Raji (cell line): ENCODE data around the gene SNRNP70.
A peak's percentile ranks its signal among the peaks of the same experiment; 100 is the strongest.

Source experiments
- POLR2A ChIP-seq: IDR thresholded peaks from 2 replicates; pipeline ENCODE4 v1.6.1; 2011; ENCODE audit warnings: low read depth, low read length, control low read depth; ENCODE audit not compliant: insufficient read depth

Gene SNRNP70

DNA sequence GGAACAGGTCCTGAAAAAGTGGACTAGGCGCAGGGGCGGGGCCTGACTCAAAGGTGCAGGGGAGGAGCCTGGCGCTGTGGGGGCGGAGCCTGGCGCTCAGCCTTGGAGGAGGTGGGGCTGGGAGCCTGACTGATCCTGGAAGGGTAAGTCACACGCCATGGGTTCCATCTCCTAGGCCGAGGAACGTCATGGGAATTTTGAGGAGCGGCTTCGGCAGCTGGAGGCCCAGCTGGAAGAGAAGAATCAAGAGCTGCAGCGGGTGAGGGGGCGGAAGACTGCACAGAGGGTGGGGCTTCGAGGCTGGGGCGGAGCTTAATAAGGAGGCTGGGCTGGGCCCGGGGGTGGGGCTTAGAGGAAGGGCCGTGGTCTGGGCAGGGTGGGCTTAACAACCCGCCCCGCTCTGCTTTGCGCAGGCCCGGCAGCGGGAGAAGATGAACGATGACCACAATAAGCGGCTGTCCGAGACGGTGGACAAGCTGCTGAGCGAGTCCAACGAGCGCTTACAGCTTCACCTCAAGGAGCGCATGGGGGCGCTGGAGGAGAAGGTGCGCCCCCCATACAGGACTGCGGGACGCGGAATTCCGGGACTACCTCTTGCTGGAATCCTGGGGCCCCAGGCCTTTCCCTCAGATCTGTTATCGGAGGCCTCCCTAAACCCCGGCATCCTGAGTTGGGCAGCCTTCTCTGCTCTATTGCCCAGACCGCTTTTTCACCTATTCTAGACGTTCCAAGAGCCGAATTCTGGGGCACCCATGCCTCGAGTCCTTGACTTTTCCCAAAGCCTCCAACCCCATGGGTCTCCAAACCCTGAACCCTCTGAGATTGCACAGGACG is 48.6 kb downstream of the SNRNP70 start:
- TF ChIP-seq POLR2A, result no peak

DNA sequence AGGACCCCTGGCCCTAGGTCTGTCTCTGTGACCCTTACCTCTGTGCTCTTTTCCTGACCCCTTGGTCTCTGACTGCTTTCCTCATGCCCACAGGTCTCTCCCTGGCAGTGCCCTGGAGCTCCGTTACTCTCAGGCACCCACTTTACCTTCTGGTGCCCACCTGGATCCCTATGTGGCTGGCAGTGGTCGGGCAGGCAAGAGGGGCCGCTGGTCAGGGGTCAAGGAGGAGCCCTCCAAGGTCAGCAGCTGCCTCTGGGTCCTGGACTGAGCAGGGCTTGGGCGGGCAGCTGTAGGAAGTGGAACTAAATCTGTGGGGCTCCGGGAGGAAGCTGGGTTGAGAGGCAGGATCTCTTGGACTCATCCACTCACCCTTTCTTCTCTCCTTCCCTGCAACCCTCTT is 50.4 kb downstream of the SNRNP70 start:
- TF ChIP-seq POLR2A, result no peak

DNA sequence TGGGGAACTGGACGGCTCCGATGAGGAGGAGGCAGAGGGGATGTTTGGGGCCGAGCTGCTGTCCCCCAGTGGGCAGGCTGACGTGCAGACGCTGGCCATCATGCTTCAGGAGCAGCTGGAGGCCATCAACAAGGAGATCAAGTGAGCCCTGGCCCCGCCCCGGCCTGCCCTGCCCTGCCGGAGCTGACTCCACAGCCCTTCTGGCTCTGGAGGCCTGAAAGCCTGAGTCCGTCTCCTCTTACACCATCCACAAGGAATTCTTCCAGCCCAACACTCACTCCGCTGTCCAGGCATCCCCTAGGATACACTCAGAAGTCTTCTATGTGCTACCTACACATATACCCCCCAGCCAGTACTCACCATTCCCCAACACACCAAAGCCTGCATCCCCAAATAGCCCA is 51.5 kb downstream of the SNRNP70 start:
- TF ChIP-seq POLR2A, result no peak

DNA sequence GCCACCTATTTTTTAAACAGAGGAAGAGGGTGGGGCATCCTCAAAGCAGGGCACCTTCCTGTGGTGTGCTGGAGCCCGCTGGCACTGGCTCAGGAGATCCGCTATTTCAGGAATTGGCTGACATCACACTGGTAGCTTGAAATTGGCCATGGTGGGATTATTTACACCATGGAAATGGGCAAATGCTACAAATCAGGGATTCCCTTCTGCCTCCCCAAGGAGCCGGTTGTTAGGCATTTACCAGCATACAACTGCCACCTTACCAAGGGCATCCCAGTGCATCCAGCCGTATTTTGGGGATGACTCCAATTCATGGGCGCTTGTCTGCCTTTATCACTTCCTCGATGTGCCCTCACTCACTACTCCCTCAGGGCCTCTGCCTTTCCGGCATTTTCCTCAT is 55.7 kb downstream of the SNRNP70 start:
- TF ChIP-seq POLR2A, result no peak

DNA sequence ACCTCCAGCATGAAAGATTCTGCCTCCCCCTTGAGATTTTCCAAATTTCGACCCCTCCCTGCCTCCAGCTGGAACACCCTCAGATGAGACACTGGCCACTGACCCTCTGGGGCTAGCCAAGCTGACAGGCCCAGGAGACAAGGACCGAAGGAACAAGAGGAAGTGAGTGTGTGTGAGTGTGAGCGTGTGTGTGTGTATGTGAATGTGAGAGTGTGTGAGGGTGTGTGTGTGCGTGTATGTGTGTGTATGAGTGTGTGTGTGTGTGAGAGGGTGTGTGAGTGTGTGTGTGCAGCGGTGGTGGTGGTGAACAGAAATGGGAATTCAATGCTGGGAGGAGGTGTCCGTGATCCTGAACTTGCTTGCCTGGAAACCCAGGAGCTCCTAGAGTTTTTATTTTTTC is 56.1 kb downstream of the SNRNP70 start:
- no peak for TF ChIP-seq POLR2A

DNA sequence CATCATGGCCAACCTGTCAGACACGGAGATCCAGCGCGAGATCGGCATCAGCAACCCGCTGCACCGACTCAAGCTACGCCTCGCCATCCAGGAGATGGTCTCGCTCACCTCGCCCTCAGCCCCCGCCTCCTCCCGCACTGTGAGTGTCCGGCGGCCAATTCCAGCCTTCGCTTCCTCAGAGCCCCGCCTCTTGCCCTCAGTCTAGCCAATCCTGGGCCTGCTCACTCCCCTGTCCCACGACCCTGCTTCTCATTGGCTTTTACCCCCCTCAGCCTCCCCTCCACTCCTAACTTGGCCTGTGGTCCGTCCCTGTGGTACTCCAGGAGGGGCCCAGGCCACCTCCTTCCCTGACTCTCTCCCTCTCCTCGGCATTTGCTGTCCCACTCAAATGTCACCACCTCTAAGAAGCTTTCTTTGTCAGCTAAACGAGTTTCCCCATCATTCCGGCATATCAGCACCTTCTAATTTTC is 57.6 kb downstream of the SNRNP70 start:
- TF ChIP-seq POLR2A, result peak; percentile 78

DNA sequence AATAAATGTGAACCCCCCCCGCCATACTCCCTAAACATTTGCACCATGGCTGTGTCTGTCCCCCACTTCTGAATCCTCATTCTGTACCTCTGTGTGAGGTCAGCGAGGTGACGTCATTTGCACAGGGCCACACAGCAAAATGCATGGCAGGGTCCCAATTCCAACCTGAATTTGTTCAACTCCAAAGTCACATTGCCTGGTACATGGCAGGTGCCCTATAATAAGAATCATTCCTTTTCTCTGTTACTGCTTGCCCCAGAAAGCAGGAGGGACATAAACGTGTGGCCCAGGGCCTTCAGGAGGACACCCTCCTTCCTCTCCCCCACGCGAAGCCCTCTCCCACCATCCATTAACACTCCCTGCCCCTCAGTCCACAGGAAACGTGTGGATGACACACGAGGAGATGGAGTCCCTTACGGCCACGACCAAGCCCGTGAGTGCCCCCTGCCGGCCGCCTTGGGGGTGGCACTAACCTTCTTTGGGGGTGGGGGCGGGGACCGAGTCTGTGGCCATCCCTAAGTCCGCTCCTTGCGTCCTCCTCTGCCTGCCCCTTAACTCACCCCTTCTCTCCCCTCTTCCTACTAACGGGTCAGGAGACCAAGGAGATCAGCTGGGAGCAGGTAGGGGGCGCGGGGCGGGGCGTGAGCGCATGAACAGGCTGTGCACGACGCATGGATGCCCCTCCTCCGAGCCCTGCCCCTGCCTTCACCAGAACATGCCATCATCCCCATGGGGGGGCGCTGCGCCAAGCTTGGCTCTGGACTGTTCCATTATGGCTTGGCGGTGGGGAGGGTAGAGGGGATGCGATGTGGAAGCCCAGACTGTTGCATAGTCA is 60.5 kb downstream of the SNRNP70 start:
- TF ChIP-seq POLR2A, result 0 out of 2 replicates have a peak, but pooled peaks have one; percentile 38

DNA sequence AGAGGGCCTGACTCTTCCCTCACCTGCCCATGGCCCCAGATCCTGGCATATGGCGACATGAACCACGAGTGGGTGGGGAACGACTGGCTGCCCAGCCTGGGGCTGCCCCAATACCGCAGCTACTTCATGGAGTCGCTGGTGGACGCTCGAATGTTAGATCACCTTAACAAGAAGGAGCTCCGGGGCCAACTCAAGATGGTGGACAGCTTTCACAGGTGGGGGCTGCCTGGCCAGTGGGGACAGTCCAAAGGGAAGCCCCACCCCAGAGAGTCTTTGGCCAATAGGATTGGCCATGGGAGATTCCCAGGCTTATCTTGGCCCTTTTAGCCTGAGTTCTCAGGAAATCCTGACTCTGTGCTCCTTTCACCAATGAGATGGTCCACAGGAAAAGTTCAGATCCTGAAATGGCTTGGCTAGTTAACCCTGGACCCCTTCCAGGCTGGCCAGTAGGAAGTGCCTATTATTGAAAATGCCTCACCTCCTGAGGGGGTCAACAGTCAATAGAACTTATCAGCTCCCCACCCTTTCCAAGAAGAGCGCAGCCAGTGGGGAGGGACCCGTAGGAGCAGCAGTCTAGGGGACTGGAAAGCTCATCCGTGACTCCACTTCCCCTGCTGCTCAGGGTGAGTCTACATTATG is 62.9 kb downstream of the SNRNP70 start:
- no peak for TF ChIP-seq POLR2A

DNA sequence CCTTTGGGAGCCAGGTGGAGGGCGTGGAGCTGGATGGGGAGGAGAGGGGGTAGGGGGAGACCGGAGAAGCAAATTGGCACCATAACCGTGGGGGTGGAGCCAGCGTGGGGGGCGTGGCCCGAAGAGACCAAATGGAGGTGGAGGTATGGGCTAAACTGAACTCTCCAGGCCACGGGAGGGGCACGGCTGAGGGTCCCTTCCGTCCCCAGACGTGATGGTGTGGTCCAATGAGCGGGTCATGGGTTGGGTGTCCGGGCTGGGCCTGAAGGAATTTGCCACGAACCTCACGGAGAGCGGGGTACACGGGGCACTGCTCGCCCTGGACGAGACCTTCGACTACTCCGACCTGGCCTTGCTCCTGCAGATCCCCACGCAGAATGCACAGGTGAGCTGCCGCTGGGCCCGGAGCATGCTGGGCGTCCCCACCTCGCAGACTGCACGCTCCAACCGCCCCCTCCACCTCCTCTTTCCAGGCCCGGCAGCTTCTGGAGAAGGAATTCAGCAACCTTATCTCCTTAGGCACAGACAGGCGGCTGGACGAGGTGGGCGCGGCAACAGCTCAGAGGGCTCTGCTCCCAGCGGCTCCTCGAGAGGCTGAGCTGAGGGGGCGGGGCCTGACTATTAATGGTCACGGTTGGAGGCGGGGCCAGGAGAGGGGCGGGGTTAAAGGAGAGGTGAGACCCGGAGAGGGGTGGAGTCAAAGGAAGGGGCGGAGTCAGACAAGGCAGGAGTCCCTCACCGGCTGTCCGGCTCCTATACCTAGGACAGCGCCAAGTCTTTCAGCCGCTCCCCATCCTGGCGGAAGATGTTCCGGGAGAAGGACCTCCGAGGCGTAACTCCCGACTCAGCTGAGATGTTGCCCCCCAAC is 63.8 kb downstream of the SNRNP70 start:
- no peak for TF ChIP-seq POLR2A

DNA sequence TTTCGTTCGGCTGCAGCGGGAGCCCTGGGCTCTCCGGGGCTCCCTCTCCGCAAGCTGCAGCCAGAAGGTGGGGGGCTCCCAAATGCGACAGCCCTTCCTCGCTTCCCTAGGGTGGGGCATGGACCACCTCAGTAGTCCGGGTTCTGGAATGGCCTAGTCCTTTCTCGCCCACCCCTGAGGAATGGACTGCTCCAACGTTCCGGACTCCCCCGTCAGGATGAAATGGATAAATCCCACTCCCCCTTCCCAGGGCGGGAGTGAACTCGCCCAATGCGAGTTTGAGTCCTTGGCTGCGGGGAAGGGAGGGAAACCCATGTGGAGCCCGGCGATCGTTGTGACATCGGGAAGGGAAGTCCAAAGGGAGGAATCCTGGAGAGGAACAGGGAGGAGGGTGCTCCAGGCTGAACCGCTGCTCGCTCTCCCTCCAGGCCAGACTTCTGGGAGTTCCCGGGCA is 64.4 kb downstream of the SNRNP70 start:
- no peak for TF ChIP-seq POLR2A

DNA sequence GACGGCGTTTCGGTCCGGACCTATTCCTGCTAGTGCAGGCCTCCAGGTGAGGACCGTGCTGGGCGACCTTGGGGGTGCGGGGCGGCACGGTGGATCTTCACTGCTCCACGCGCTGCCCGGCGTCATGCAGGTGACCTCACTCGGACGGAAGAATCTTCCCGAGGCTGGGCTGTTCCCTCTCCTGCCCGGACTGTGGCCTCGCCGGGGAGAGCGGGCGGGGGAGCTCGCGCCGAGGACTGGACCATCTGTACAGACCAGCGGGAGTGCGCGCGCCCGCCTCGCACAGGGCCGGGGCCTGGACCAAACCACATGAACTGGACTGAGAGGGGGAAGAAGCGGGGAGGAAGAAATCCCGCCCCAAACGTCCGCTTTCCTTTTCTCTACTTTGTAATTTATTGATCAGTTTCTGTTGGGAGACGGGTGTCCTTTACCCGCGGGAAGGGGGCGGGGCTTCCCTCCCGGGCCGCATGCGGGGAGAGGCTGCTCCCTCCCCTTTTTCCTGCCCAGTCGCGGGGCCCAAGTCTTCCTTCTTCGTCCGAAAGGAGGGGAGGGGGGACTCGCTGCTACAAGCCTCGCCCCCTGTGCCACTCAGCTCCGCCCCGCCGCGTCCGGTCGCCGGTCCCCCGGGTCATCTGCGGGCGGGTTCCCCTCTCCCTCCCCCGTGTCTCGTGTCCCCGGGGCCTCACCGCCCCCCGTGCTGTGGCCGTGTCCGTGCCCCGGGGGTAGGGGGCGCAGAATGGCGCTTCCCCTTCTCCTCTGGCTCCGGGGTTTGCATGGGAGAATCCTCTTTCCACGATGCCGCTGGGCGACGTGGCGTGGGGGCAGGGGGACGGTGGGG is 65.1 kb downstream of the SNRNP70 start:
- TF ChIP-seq POLR2A, result peak; percentile 58

DNA sequence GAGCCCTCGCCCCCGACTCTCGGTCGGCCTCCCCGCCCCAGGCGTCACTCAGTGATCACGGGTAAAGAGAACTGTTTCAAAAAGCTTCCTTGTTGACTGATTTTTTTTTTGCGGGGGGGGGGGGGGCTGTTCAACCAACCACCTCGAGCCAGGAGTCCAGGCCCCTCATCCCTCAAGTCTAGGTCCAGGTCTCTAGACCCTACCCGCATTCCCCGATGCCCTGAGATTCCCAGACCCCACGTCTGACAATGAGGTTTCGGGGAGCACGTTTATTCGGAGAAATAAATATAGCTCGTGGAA is 65.6 kb downstream of the SNRNP70 start:
- TF ChIP-seq POLR2A, result no peak

DNA sequence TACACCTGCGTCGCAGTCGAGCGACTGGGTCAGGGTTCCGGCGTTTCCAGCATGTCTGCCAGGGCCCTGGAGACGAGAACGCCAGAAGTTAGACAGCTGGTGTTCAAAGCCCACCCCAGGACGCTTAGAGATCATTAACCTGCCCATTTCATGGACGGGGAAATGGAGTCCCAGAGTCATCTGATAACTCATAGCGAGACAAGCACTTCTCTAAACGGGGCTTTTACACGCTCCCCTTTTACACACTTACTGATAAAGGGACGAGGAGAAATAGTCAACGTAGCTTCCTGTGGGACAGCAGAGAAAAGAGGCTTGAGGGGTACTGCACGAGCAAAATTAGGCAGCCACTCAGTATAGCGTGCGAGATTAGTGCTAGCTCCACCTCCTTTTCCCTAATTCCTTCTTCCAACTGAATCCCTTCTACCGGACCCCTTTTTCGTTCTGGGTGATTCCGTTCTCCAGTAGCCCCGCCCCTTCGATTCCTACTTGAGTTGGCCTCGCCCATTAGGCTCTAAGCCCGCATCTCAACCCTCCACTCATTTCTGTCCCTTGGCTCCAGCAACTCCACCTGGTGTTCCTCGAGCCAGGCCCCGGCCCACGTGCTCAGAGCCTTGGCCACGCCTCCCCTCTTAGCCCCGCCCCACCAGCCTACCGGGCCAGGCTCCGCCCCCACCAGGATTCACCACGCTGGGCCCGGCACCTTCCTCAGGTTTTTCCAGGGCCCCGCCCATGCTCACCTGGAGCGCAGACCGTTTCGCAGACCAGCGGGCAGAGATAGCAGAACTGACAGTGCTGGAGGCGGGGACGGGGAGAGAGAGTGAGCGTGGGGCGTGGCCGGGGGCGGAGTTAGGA is 66.2 kb downstream of the SNRNP70 start:
- TF ChIP-seq POLR2A, result no peak
